Myocyte (in vitro differentiated cells): ENCODE results near the gene PIK3CD. TPM values are rescaled to one million over a fixed set of nuclear protein-coding genes. Genes with fewer than 3 reads are reported as not detected.
A peak's percentile ranks its signal among the peaks of the same experiment; 100 is the strongest.
"Not testable (repeated sequence)": the region's sequence is repeated elsewhere in the genome, so short reads cannot be mapped to it uniquely, and the experiment has no call there.

Experiments used
- DNase-seq: peaks from one replicate; pipeline ENCODE4 v3.0.0-alpha.2; 2012; ENCODE audit warnings: low read depth
- total RNA-seq: library from RNA; depleted of rRNA; stranded (reverse); fragments of >200 nt; gene quantifications from 2 replicates; pipeline ENCODE4 v1.2.3, GENCODE V29; 2014

The PIK3CD gene
- total RNA-seq, 1 donor from 2014 or later = 7.0 TPM

GRCh38 chr1:9618909-9619679 is 32.4 kb upstream of the PIK3CD start:
- DNase-seq = no peak

- DNase-seq = no peak
Observed at GRCh38 chr1:9621032-9621431, 30.5 kb upstream of the PIK3CD start.

- no peak for DNase-seq
Observed at GRCh38 chr1:9624081-9624480, 27.4 kb upstream of the PIK3CD start.

- DNase-seq = not testable (repeated sequence)
Observed at GRCh38 chr1:9625030-9625429, 26.5 kb upstream of the PIK3CD start.

- no peak for DNase-seq
Observed at GRCh38 chr1:9626201-9626608, 25.3 kb upstream of the PIK3CD start.

GRCh38 chr1:9628541-9629444 is 22.7 kb upstream of the PIK3CD start:
- no peak for DNase-seq

GRCh38 chr1:9629445-9630201 is 21.9 kb upstream of the PIK3CD start:
- DNase-seq = no peak

GRCh38 chr1:9630331-9631111 is 21.0 kb upstream of the PIK3CD start:
- DNase-seq = no peak

- DNase-seq = no peak
Observed at GRCh38 chr1:9631613-9632012, 19.9 kb upstream of the PIK3CD start.

- DNase-seq = no peak
Observed at GRCh38 chr1:9633493-9633892, 18.0 kb upstream of the PIK3CD start.

GRCh38 chr1:9634582-9634981 is 16.9 kb upstream of the PIK3CD start:
- no peak for DNase-seq

GRCh38 chr1:9639227-9639626 is 12.3 kb upstream of the PIK3CD start:
- DNase-seq = no peak

- DNase-seq = no peak
Observed at GRCh38 chr1:9643351-9644256, 7.9 kb upstream of the PIK3CD start.

GRCh38 chr1:9646037-9646436 is 5.5 kb upstream of the PIK3CD start:
- DNase-seq = no peak

GRCh38 chr1:9648171-9648570 is 3.4 kb upstream of the PIK3CD start:
- DNase-seq = no peak

- no peak for DNase-seq
Observed at GRCh38 chr1:9649769-9650168, 1.8 kb upstream of the PIK3CD start.

- DNase-seq = no peak
Observed at GRCh38 chr1:9651220-9651564, 339 bp upstream of the PIK3CD start.

- DNase-seq = peak; percentile 3
Observed at GRCh38 chr1:9652379-9653209, 1.1 kb downstream of the PIK3CD start.

GRCh38 chr1:9653210-9653490 is 1.6 kb downstream of the PIK3CD start:
- no peak for DNase-seq
